HFFc6 (cell line): ENCODE results near the gene RNU1-1. TPM values are rescaled to one million over a fixed set of nuclear protein-coding genes. Genes with fewer than 3 reads are reported as not detected.
"Not testable (repeated sequence)": the region's sequence is repeated elsewhere in the genome, so short reads cannot be mapped to it uniquely, and the experiment has no call there.

ENCODE experiments used
- DNase-seq: peaks from one replicate; pipeline ENCODE4 v3.0.0-alpha.2; 2018
- H3K27ac Mint-ChIP-seq: 2 replicates; pipeline ENCODE4 v1.8.0; 2020; ENCODE audit warnings: mild to moderate bottlenecking, mixed read lengths
- H3K27me3 Mint-ChIP-seq: 2 replicates; pipeline ENCODE4 v1.8.0; 2021; ENCODE audit warnings: mild to moderate bottlenecking, moderate library complexity, mixed read lengths; ENCODE audit not compliant: insufficient read depth
- H3K36me3 Mint-ChIP-seq: 2 replicates; pipeline ENCODE4 v1.8.0; 2021; ENCODE audit warnings: low read depth, mixed read lengths
- H3K4me1 Mint-ChIP-seq: 2 replicates; pipeline ENCODE4 v1.8.0; 2020; ENCODE audit warnings: low read depth, mixed read lengths
- H3K4me3 Mint-ChIP-seq: 2 replicates; pipeline ENCODE4 v1.8.0; 2020; ENCODE audit warnings: mild to moderate bottlenecking, moderate library complexity, mixed read lengths
- H3K9me3 Mint-ChIP-seq: 2 replicates; pipeline ENCODE4 v1.8.0; 2020; ENCODE audit warnings: mild to moderate bottlenecking, mixed read lengths
- long read RNA-seq: library from polyadenylated mRNA; unstranded; transcript quantifications from one replicate; pipeline ENCODE4 v2.0.0, GENCODE V29; 2019
- total RNA-seq, 6 experiments: library from RNA; stranded (reverse); fragmentation: NEBNext Ultra II Directional; extraction: Animal tissue kit (Norgen Biotek cat#: 25700); gene quantifications; 2 replicates in 1 of 6; 3 replicates in 5 of 6; pipeline ENCODE4 v1.2.3, GENCODE V29; 2021

Gene RNU1-1
- 1,000 to 10,000 TPM; 1,191 to 2,394 (median 1,819) TPM for total RNA-seq
- long read RNA-seq = 0 reads

GRCh38 chr1:16514107-16515055 is at the start of gene RNU1-1:
TSS of gene RNU1-1 (minus strand) at chr1:16514285.
- not testable (repeated sequence) for H3K4me3 Mint-ChIP-seq, H3K27ac Mint-ChIP-seq, H3K9me3 Mint-ChIP-seq, H3K4me1 Mint-ChIP-seq, H3K36me3 Mint-ChIP-seq
- peaks cover 11% of the 10 kb centered on the region for H3K27me3 Mint-ChIP-seq
- peak; percentile 95 for DNase-seq

- H3K36me3 Mint-ChIP-seq, H3K27me3 Mint-ChIP-seq, H3K4me3 Mint-ChIP-seq, DNase-seq, H3K4me1 Mint-ChIP-seq, H3K27ac Mint-ChIP-seq, H3K9me3 Mint-ChIP-seq: not testable (repeated sequence)
Observed at GRCh38 chr1:16561035-16561434, 47.0 kb upstream of the RNU1-1 start.

- not testable (repeated sequence) for H3K36me3 Mint-ChIP-seq, DNase-seq
Observed at GRCh38 chr1:16560498-16560897, 46.4 kb upstream of the RNU1-1 start.

GRCh38 chr1:16559688-16560087 is 45.6 kb upstream of the RNU1-1 start:
- H3K4me3 Mint-ChIP-seq, H3K36me3 Mint-ChIP-seq, H3K4me1 Mint-ChIP-seq, H3K27me3 Mint-ChIP-seq, H3K9me3 Mint-ChIP-seq, DNase-seq, H3K27ac Mint-ChIP-seq: not testable (repeated sequence)

More at GRCh38 chr1:16560498-16560897, 46.4 kb upstream of the RNU1-1 start:
- H3K4me1 Mint-ChIP-seq, H3K27ac Mint-ChIP-seq, H3K9me3 Mint-ChIP-seq, H3K4me3 Mint-ChIP-seq, H3K27me3 Mint-ChIP-seq: not testable (repeated sequence)

GRCh38 chr1:16557034-16557433 is 42.9 kb upstream of the RNU1-1 start:
- not testable (repeated sequence) for DNase-seq, H3K9me3 Mint-ChIP-seq, H3K4me1 Mint-ChIP-seq, H3K36me3 Mint-ChIP-seq, H3K4me3 Mint-ChIP-seq, H3K27ac Mint-ChIP-seq, H3K27me3 Mint-ChIP-seq

GRCh38 chr1:16553244-16553643 is 39.2 kb upstream of the RNU1-1 start:
- not testable (repeated sequence) for DNase-seq, H3K36me3 Mint-ChIP-seq, H3K4me1 Mint-ChIP-seq, H3K27me3 Mint-ChIP-seq, H3K4me3 Mint-ChIP-seq, H3K9me3 Mint-ChIP-seq, H3K27ac Mint-ChIP-seq

- not testable (repeated sequence) for H3K4me1 Mint-ChIP-seq, H3K4me3 Mint-ChIP-seq, H3K27ac Mint-ChIP-seq, H3K36me3 Mint-ChIP-seq, H3K9me3 Mint-ChIP-seq, DNase-seq
- H3K27me3 Mint-ChIP-seq = peaks cover 14% of the 10 kb centered on the region
Observed at GRCh38 chr1:16550212-16550918, 36.3 kb upstream of the RNU1-1 start.

GRCh38 chr1:16549545-16549944 is 35.5 kb upstream of the RNU1-1 start:
- H3K4me1 Mint-ChIP-seq, H3K4me3 Mint-ChIP-seq, H3K9me3 Mint-ChIP-seq, DNase-seq, H3K27ac Mint-ChIP-seq, H3K36me3 Mint-ChIP-seq: not testable (repeated sequence)
- peaks cover 21% of the 10 kb centered on the region for H3K27me3 Mint-ChIP-seq

- H3K9me3 Mint-ChIP-seq, H3K4me3 Mint-ChIP-seq, H3K4me1 Mint-ChIP-seq, H3K36me3 Mint-ChIP-seq, H3K27ac Mint-ChIP-seq: not testable (repeated sequence)
- H3K27me3 Mint-ChIP-seq = peaks cover 20% of the 10 kb centered on the region
- peak; percentile 36 for DNase-seq
Observed at GRCh38 chr1:16547502-16548241, 33.6 kb upstream of the RNU1-1 start.

GRCh38 chr1:16545682-16546095 is 31.6 kb upstream of the RNU1-1 start:
- H3K4me1 Mint-ChIP-seq, H3K9me3 Mint-ChIP-seq, H3K36me3 Mint-ChIP-seq: not testable (repeated sequence)
- DNase-seq = peak; percentile 50
- H3K4me3 Mint-ChIP-seq = peak overlapping the region; percentile 41; the same call in 1 of the 2 replicates
- peak overlapping the region; percentile 59; the same call in 1 of the 2 replicates for H3K27ac Mint-ChIP-seq
- H3K27me3 Mint-ChIP-seq = peaks cover 20% of the 10 kb centered on the region

- not testable (repeated sequence) for H3K4me1 Mint-ChIP-seq, H3K36me3 Mint-ChIP-seq, H3K27ac Mint-ChIP-seq, DNase-seq, H3K4me3 Mint-ChIP-seq, H3K9me3 Mint-ChIP-seq
- H3K27me3 Mint-ChIP-seq = peaks cover 10% of the 10 kb centered on the region
Observed at GRCh38 chr1:16540421-16540893, 26.4 kb upstream of the RNU1-1 start.

GRCh38 chr1:16537528-16537927 is 23.4 kb upstream of the RNU1-1 start:
- not testable (repeated sequence) for DNase-seq, H3K4me1 Mint-ChIP-seq, H3K4me3 Mint-ChIP-seq, H3K27ac Mint-ChIP-seq, H3K9me3 Mint-ChIP-seq, H3K36me3 Mint-ChIP-seq
- H3K27me3 Mint-ChIP-seq = peaks cover 15% of the 10 kb centered on the region

- H3K36me3 Mint-ChIP-seq, H3K27ac Mint-ChIP-seq, H3K4me1 Mint-ChIP-seq, H3K4me3 Mint-ChIP-seq, H3K9me3 Mint-ChIP-seq, DNase-seq: not testable (repeated sequence)
- H3K27me3 Mint-ChIP-seq = peaks cover 18% of the 10 kb centered on the region
Observed at GRCh38 chr1:16536796-16537195, 22.7 kb upstream of the RNU1-1 start.
